ENCODE measurements around the gene SLC25A6. TPM values are rescaled to one million over a fixed set of nuclear protein-coding genes. Genes with fewer than 3 reads are reported as not detected.
A peak's percentile ranks its signal among the peaks of the same experiment; 100 is the strongest.
"Not testable (repeated sequence)": the region's sequence is repeated elsewhere in the genome, so short reads cannot be mapped to it uniquely, and the experiment has no call there.

Gene SLC25A6
- total RNA-seq, 1 donor from 2014 or later = 55.9 TPM

GRCh38 chrX:1391370-1391706 is 575 bp downstream of the SLC25A6 start:
- ATAC-seq (no peak), DNase-seq (ENCODE audit: low spot score) (no peak)

GRCh38 chrX:1390621-1391369 is 1.1 kb downstream of the SLC25A6 start:
- ATAC-seq (no peak), DNase-seq (ENCODE audit: low spot score) (peak; percentile 44)

GRCh38 chrX:1389993-1390285 is 2.0 kb downstream of the SLC25A6 start:
- ATAC-seq = no peak
- peak; percentile 29 for DNase-seq (ENCODE audit: low spot score)

DNA sequence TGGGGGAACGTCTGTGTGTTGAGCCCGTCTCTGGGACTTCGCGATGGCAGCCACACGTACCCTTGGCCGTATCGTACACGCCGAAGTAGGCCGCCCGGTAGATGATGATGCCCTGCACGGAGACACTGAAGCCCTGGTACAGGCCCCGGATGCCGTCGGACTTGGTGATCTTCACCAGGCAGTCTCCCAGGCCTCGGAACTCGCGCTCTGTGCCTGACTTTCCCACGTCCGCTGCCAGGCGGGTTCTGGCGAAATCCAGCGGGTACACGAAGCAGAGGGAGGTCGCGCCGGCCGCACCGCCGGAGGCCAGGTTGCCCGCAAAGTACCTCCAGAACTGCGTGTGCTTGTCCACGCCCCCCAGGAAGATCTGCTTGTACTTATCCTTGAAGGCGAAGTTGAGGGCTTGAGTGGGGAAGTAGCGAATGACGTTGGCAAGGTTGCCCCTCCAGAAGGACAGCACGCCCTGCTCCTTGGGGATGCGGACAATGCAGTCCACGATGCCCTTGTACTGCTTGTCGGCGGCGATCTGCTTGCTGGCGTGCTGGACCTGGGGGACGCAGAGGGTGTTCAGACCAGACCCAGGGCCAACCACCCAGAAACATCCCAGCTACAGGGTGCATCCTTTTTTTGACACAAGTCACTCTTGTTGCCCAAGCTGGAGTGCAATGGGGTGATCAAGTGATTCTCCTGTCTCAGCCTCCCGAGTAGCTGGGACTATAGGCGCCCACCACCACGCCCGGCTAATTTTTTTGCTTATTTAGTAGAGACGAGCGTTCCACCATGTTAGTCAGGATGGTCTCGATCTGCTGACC is 2.5 kb downstream of the SLC25A6 start:
- ATAC-seq = no peak
- DNase-seq (ENCODE audit: low spot score) = peak; percentile 45

DNA sequence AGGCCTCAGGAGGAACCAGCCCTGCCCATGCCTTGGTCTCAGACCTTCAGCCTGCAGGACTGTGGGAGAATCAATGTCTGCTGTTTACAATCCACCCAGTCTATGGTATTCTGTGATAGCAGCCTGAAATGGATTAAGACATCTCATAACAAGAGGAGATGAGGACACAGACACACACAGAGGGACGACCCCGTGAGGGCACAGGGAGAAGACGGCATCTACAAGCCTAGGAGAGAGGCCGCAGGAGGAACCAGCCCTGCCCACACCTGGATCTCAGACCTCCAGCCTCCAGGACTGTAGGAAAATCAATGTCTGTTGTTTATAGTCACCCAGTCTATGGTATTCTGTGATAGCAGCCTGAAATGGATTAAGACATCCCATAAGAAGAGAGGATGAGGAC is 3.3 kb downstream of the SLC25A6 start:
- ATAC-seq = no peak

DNA sequence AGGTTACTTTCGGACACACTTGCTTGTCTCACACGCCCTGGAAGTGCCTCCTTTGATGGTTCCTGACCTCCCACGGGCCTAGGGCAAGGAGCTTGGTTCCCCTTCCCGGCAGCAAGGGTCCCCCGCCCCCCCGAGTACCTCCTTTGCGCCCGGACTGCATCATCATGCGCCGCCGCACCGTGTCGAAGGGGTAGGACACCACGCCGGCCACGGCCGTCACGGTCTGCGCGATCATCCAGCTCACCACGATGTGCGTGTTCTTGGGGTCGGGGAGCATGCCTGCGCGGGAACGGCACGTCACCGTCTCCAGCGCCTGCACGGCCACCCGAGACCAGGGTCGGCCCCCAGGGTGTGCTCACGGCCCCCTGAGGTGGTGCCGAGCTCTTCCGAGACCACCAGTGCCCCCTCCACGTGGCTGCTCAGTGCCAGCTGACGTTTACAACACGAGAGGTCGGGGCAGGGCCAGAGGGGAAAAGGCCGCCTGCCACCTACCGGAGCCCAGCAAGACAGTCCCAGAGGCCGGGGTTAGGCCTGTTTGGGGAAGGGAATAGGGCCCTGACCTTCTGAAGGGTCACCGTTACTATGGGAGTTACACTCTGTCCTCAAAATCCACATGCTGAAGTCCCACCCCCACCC is 4.7 kb downstream of the SLC25A6 start:
- ATAC-seq = no peak
- peak; percentile 48 for DNase-seq (ENCODE audit: low spot score)

More for the DNA sequence above, 3.3 kb downstream of the SLC25A6 start:
- no peak for DNase-seq (ENCODE audit: low spot score)

- no peak for ATAC-seq
Observed at GRCh38 chrX:1386338-1387127, 5.4 kb downstream of the SLC25A6 start.

DNA sequence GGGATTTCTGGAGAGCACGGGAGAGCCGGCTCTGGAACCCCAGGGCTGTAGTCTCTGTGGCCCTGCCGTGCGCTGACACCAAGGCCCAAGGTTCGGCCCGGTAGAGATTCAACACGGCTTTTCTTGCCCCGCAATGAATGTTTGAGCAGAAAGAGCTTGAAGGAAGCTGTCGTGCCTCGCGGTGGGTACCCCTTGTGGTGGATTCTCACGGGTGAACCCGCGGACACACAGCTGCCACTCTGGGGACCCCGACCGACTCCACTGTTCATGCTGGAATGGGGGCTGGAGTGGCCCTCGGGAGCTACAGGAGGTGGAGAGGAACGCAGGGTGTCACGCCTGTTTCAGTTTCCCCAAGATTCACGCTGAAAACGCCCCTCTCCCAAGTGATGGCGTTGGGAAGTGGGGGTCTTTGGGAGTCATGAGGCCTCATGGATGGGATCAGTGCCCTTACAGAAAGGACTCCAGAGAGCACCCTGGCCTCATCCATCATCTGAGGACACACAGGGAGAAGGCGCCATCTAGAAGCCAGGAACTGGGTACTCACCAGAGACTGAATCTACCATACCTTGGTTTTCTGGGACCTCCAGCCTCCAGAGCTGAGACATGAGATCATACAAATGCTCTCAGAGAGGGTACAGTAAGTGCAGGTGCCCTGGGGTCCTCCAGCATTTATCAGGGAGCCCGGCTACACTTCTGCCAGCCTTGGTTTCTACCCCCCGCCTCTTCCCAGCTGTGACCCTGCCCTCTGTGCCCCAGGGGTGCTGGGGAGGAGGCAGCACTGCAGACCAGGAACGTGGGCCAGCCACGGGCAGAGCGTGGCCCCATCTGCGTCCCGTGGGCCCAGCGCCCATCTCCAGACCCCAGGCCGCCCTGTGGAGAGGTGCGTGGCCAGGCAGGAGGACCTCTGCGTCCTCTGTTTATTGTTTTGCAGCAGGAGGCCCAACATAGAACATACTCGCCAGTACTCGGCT is 6.4 kb downstream of the SLC25A6 start:
- DNase-seq (ENCODE audit: low spot score) (peak; percentile 48), ATAC-seq (no peak)

More at GRCh38 chrX:1386338-1387127, 5.4 kb downstream of the SLC25A6 start:
- DNase-seq (ENCODE audit: low spot score) = peak; percentile 41

DNA sequence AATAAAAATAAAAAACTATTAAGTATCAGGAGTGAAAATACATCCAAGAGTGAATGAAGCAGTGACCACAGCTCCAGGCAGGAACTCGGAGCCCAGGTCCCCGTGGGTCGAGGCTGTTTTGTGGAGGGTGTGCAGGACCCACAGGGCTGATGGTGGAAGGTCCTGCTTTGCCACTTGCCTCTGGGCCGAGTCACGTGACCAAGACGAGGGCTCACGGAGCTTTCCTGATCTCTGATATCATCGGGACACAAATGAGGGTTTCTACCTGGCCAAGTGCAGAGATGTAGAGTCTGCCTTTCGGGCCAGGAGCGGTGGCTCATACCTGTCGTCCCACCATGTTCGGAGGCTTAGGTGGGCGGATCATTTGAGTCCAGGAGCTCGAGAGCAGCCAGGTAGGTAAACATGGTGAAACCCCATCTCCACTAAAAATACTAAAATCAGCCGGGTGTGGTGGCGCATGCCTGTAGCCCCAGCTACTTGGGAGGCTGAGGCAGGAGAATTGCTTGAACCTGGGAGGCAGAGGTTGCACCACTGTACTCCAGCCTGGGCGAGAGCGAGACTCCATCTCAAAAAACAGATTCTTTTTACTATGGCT is 7.2 kb downstream of the SLC25A6 start:
- DNase-seq (ENCODE audit: low spot score) (peak; percentile 44), ATAC-seq (no peak)

DNA sequence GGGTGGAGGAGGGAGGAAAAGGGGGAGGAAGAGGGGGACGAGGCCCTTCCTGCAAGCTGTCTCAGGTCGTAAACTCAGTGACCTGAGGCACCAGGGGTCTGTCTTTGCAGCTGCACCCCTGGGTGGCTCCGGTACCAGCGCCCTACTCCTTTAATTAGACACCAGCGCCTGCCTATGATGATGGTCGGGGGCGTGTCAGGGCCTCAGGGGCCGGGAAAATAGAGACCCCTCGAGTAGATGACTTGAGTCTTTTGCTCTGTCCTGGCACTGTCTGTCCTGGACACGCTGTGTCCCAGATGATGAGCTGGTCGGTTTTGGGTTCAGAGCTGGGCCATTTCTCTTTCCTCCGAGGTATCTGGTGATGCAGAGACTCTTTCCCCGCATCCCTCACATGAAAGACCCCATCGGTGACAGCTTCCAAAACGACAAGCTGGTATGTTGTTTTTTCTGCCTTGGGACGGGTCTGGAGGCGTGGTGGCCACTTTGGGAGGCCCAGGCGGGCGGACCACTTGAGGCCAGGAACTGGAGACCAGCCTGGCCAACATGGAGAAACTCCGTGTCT is 11.2 kb downstream of the SLC25A6 start:
- DNase-seq (ENCODE audit: low spot score) (no peak), ATAC-seq (peak; percentile 13)

- DNase-seq (ENCODE audit: low spot score) = no peak
- no peak for ATAC-seq
Observed at GRCh38 chrX:1378306-1378759, 13.6 kb downstream of the SLC25A6 start.

DNA sequence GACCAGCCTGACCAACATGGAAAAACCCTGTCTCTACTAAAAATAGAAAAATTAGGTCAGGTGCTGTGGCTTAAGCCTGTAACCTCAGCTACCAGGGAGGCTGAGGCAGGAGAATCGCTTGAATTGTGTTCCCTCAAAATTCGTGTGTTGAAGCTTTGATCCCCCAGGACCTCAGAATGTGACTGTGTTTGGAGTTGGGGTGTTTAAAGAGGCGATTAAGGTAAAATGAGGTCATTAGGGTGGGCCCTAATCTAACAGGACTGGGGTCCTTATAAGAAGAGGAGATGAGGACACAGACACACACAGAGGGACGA is 23.6 kb downstream of the SLC25A6 start:
- ATAC-seq = no peak
- no peak for DNase-seq (ENCODE audit: low spot score)

- not testable (repeated sequence) for ATAC-seq; DNase-seq (ENCODE audit: low spot score)
Observed at GRCh38 chrX:1366363-1366762, 25.6 kb downstream of the SLC25A6 start.

GRCh38 chrX:1361910-1362309 is 30.0 kb downstream of the SLC25A6 start:
- no peak for ATAC-seq

GRCh38 chrX:1361275-1361674 is 30.6 kb downstream of the SLC25A6 start:
- ATAC-seq (no peak), DNase-seq (ENCODE audit: low spot score) (no peak)

More at GRCh38 chrX:1361910-1362309, 30.0 kb downstream of the SLC25A6 start:
- no peak for DNase-seq (ENCODE audit: low spot score)

DNA sequence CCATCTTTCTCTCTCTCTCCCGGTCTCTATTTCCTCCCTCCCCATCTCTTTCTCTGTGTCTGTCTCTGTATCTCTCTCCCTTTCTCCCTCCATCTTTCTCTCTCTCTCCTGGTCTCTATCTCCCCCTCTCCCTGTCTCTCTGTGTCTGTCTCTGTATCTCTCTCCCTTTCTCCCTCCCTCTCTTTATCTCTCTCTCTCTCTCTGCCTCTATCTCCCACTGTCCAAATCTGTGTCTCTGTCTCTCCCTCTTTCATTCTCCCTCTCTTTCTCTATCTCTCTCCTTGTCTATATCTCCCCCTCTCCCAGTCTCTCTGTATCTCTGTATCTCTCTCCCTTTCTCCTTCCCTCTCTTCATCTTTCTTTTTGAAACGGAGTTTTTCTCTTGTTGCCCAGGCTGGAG is 31.7 kb downstream of the SLC25A6 start:
- DNase-seq (ENCODE audit: low spot score) = no peak
- no peak for ATAC-seq

GRCh38 chrX:1359477-1359873 is 32.4 kb downstream of the SLC25A6 start:
- ATAC-seq (no peak), DNase-seq (ENCODE audit: low spot score) (no peak)

DNA sequence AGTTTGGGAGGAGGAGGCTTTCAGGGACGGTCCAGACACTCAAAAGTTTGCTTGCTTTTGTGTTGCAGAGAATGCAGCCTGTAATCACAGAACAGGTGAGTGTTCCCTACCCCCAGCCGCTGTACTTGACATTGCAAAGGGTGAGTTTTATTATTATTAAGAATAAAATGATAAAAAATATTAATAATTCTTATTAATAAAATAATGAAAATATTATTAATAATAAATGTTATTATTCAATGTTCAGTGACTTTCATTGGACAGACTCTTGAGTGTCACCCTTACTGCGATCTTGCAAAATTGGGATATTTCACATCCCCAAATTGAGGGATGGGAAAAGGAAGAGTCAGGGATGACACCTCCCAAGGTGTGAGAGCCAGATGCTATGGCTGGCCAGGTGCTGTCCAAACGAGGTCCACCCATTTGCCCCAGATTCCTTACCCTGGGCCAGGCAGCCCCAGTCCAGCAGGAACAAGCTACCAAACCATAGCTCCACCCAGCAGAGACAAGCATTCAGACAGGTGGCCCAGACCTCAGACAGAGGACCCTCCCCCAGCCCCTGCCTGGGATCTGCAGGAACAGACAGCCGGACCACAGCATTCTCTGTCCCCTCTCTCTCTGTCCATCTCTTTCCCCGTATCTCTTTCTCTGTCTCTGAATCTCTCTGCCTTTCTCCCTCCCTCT is 33.0 kb downstream of the SLC25A6 start:
- ATAC-seq (no peak), DNase-seq (ENCODE audit: low spot score) (no peak)

GRCh38 chrX:1357993-1358392 is 33.9 kb downstream of the SLC25A6 start:
- ATAC-seq = no peak
- no peak for DNase-seq (ENCODE audit: low spot score)

Measured in left lobe of liver (tissue), 2 donors.